ENCODE measurements around the gene DQX1. TPM values are rescaled to one million over a fixed set of nuclear protein-coding genes. Genes with fewer than 3 reads are reported as not detected.
A peak's percentile ranks its signal among the peaks of the same experiment; 100 is the strongest.

The DQX1 gene
- total RNA-seq, 1 experiment from 2014 or later: 0.71 TPM

DNA sequence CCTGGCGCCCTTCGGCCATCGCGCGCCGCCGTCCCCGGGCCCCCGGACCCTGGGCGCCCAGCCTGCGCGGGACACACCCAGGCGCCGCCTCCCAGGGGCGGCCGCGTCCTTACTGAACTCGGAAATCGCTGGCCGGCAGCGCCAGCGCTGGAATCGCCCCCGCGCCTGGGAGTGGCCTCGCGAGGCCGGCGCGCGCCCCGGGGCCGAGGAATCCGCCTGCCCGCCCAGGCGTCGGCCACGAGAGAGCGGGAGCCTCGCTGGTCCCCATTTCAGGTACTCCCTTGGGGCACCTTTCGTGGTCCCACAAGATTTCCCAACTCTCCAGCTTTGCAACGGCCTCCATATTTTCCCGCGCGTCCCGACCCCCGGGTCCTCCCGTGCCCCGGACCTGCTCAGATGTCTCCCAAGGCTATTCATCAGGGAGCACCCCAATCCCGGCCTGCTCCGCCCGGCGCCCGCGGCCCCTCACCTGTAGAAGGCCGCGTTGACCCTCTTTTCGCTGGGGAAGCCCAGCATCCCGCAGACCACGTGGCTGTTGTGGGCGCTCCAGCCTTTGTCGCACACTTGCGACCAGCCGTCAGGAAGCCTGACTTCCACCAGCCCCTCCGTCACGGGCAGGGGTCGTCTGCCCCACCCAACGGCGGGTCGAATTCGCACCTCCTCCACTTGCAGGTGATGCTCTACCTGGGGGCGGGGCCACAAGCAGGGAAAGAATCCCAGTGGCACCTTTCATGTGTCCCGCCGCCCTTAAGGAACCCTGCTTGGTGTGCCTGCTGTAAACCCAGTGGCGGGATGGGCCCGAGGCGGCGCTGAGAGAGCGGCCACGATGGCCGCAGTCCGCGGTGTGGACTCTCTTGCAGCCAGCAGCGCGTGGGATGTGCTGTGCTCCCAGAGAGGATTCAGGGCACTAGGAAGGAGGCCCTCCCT is 23.1 kb upstream of the DQX1 start:
- intact Hi-C loops (cut with micrococcal nuclease; ENCODE audit: unreplicated experiment): no loop called here
- CTCF ChIA-PET: no interaction called here
- Histone ChIP-seq H3K4me3 (ENCODE audit: low read depth, low read length, poor library complexity, severe bottlenecking) (peak overlapping the region; percentile 48), H3K27me3 (replicated peaks; ENCODE audit: insufficient read depth, low read depth, low read length, poor library complexity) (peaks cover 14% of the 10 kb centered on the region), H3K9me3 (ENCODE audit: low read depth, low read length, poor library complexity, severe bottlenecking) (no peaks in the 10 kb centered on the region), H3K27ac (ENCODE audit: low read depth, low read length, poor library complexity, severe bottlenecking) (no peak overlapping the region), H3K4me1 (ENCODE audit: insufficient read depth, low read length, poor library complexity, severe bottlenecking) (peaks cover 5% of the 10 kb centered on the region), H3K36me3 (ENCODE audit: insufficient read depth, low read length, poor library complexity, severe bottlenecking) (no peaks in the 10 kb centered on the region)
- POLR2A ChIA-PET (ENCODE audit: low non-redundant PET): no interaction called here
- TF ChIP-seq EZH2 (IDR thresholded peaks at IDR 0.05; ENCODE audit: borderline replicate concordance, low read depth, low read length, poor library complexity, severe bottlenecking): no peak
- TF ChIP-seq, protein P1, sequence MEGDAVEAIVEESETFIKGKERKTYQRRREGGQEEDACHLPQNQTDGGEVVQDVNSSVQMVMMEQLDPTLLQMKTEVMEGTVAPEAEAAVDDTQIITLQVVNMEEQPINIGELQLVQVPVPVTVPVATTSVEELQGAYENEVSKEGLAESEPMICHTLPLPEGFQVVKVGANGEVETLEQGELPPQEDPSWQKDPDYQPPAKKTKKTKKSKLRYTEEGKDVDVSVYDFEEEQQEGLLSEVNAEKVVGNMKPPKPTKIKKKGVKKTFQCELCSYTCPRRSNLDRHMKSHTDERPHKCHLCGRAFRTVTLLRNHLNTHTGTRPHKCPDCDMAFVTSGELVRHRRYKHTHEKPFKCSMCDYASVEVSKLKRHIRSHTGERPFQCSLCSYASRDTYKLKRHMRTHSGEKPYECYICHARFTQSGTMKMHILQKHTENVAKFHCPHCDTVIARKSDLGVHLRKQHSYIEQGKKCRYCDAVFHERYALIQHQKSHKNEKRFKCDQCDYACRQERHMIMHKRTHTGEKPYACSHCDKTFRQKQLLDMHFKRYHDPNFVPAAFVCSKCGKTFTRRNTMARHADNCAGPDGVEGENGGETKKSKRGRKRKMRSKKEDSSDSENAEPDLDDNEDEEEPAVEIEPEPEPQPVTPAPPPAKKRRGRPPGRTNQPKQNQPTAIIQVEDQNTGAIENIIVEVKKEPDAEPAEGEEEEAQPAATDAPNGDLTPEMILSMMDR (conservative IDR thresholded peaks at IDR 0.05; ENCODE audit: low read depth, low read length): no peak
- BruUV-seq (replicated peaks): no TSS peak
- peak; percentile 38 for DNase-seq (ENCODE audit: low spot score)

DNA sequence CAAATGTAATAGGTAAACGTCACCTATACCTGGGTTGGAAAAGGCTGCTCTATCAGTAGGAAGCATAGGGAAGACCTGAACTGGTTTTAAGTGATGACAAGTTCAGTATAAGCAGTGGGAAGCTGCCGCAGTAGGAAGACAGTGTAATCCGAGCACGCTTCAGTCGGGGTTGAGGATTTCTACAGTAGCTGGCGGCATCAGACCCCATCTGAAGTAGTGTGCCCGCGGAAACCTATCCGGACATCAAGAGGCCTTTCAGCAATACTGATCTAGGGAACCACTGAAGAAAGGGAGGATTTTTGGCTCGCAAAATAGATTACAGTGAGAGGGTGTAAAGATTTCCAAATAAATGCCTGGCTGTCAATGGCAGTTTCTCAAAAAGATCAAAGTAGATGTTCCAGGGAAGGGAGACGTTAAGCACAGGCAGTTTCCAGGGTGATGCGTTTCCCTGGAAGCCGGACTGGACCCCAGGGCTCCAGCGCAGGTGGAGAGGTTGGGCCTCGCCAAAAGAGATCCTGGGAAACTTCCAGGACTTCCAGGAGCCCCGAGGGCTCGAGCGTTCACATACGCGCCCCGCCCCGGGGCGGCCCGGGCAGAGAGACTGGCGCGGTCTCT is 22.4 kb upstream of the DQX1 start:
- intact Hi-C loops (cut with micrococcal nuclease; ENCODE audit: unreplicated experiment): no loop called here
- Histone ChIP-seq H3K4me3 (ENCODE audit: low read depth, low read length, poor library complexity, severe bottlenecking) (peak overlapping the region; percentile 48), H3K4me1 (ENCODE audit: insufficient read depth, low read length, poor library complexity, severe bottlenecking) (peaks cover 5% of the 10 kb centered on the region), H3K27ac (ENCODE audit: low read depth, low read length, poor library complexity, severe bottlenecking) (no peak overlapping the region), H3K27me3 (replicated peaks; ENCODE audit: insufficient read depth, low read depth, low read length, poor library complexity) (peaks cover 14% of the 10 kb centered on the region), H3K9me3 (ENCODE audit: low read depth, low read length, poor library complexity, severe bottlenecking) (no peaks in the 10 kb centered on the region), H3K36me3 (ENCODE audit: insufficient read depth, low read length, poor library complexity, severe bottlenecking) (no peaks in the 10 kb centered on the region)
- DNase-seq (ENCODE audit: low spot score): peak; percentile 29
- ChIA-PET POLR2A (ENCODE audit: low non-redundant PET) (no interaction called here), CTCF (no interaction called here)
- no peak for TF ChIP-seq EZH2 (IDR thresholded peaks at IDR 0.05; ENCODE audit: borderline replicate concordance, low read depth, low read length, poor library complexity, severe bottlenecking)
- TF ChIP-seq, protein P1 (conservative IDR thresholded peaks at IDR 0.05; ENCODE audit: low read depth, low read length): no peak
- BruUV-seq (replicated peaks): no TSS peak

DNA sequence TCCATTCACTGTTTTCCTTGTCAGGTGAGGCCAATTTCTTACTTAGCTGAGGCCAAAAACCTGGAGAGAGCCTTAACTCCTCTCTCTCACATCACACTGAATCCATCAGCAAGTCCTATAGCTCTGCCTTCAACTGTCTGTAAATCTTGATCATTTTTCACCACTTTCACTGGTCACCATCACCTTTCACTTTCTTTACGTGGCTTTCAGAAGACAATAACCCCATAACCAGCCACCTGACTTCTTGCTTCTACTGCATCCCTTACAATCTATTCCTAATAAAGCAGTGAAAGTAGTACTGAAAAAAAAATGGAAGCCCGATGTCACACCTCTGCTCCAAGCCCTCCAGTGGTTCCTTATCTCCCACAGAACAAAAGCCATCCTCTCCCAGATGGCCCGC is 20.0 kb upstream of the DQX1 start:
- no TSS peak for BruUV-seq (replicated peaks)
- POLR2A ChIA-PET (ENCODE audit: low non-redundant PET): no interaction called here
- peaks cover 14% of the 10 kb centered on the region for H3K27me3 ChIP-seq (replicated peaks; ENCODE audit: insufficient read depth, low read depth, low read length, poor library complexity)

More for the DNA sequence above, 20.0 kb upstream of the DQX1 start:
- TF ChIP-seq, protein P1 (conservative IDR thresholded peaks at IDR 0.05; ENCODE audit: low read depth, low read length): no peak
- no peak for TF ChIP-seq EZH2 (IDR thresholded peaks at IDR 0.05; ENCODE audit: borderline replicate concordance, low read depth, low read length, poor library complexity, severe bottlenecking)
- CTCF ChIA-PET: no interaction called here
- intact Hi-C loops (cut with micrococcal nuclease; ENCODE audit: unreplicated experiment): no loop called here
- no peak for DNase-seq (ENCODE audit: low spot score)
- Histone ChIP-seq H3K36me3 (ENCODE audit: insufficient read depth, low read length, poor library complexity, severe bottlenecking) (no peaks in the 10 kb centered on the region), H3K4me3 (ENCODE audit: low read depth, low read length, poor library complexity, severe bottlenecking) (no peak overlapping the region), H3K27ac (ENCODE audit: low read depth, low read length, poor library complexity, severe bottlenecking) (no peak overlapping the region), H3K4me1 (ENCODE audit: insufficient read depth, low read length, poor library complexity, severe bottlenecking) (peaks cover 10% of the 10 kb centered on the region), H3K9me3 (ENCODE audit: low read depth, low read length, poor library complexity, severe bottlenecking) (no peaks in the 10 kb centered on the region)
